HEK293 (cell line): ENCODE measurements around the gene RNU7-1.

Source experiments
- BCL11A ChIP-seq: fragments of 450-650 bp; formaldehyde crosslinking; IDR thresholded peaks from 2 replicates; pipeline ENCODE4 v1.5.1; 2016; ENCODE audit warnings: low read depth, missing biosample characterization, missing genetic modification characterization
- CTCF ChIP-seq: fragments of 450-650 bp; formaldehyde crosslinking; IDR thresholded peaks from 2 replicates; pipeline ENCODE4 v1.5.1; 2016; ENCODE audit warnings: missing biosample characterization, missing genetic modification characterization
- TCF7L2 ChIP-seq: IDR thresholded peaks from 2 replicates; pipeline ENCODE4 v1.6.1; 2011; ENCODE audit warnings: low read depth, mild to moderate bottlenecking, inconsistent platforms, low read length, moderate library complexity, borderline replicate concordance
- YY1 ChIP-seq: fragments of 450-650 bp; formaldehyde crosslinking; IDR thresholded peaks from 2 replicates; pipeline ENCODE4 v1.5.1; 2018; ENCODE audit warnings: missing biosample characterization, missing genetic modification characterization

GRCh38 chr12:6965026-6965661 is 21.5 kb downstream of the RNU7-1 start:
- TF ChIP-seq YY1 (tag by site-specific recombination) (no peak), TCF7L2 (no peak), BCL11A (no peak), CTCF (tag by site-specific recombination) (peak; percentile 93)
